Nephron (organoid): ENCODE measurements around the gene RAD9A.

Experiments
- H3K27ac Mint-ChIP-seq, 3 experiments: 2 replicates each; pipeline ENCODE4 v1.8.0; 2020; ENCODE audit warnings: mixed read lengths in 3 of 3, mild to moderate bottlenecking in 2 of 3, moderate library complexity in 1 of 3
- H3K27me3 Mint-ChIP-seq: 2 replicates; pipeline ENCODE4 v1.8.0; 2021; ENCODE audit warnings: low read depth, mild to moderate bottlenecking, moderate library complexity, mixed read lengths
- H3K36me3 Mint-ChIP-seq: 2 replicates; pipeline ENCODE4 v1.8.0; 2020; ENCODE audit warnings: low read depth, mixed read lengths
- H3K4me1 Mint-ChIP-seq: 2 replicates; pipeline ENCODE4 v1.8.0; 2020; ENCODE audit warnings: mixed read lengths
- H3K4me3 Mint-ChIP-seq, 3 experiments: 2 replicates each; pipeline ENCODE4 v1.8.0; 2020; ENCODE audit warnings: mild to moderate bottlenecking in 3 of 3, mixed read lengths in 3 of 3, moderate library complexity in 2 of 3
- H3K9me3 Mint-ChIP-seq: 2 replicates; pipeline ENCODE4 v1.8.0; 2020; ENCODE audit warnings: mixed read lengths
- CTCF ChIP-seq, 3 experiments: fragments of 200-600 bp; sonication (generic); IDR thresholded peaks; one replicate each; pipeline ENCODE4 v1.5.0; 2021; ENCODE audit warnings: antibody characterized with exemption in 3 of 3; ENCODE audit not compliant: unreplicated experiment in 3 of 3

Gene RAD9A

GRCh38 chr11:67405688-67406339 lies 14.0 kb downstream of the RAD9A start:
- H3K9me3 Mint-ChIP-seq = no peaks in the 10 kb centered on the region
- no peak for TF ChIP-seq CTCF (IDR thresholded peaks at IDR 0.05; ENCODE audit: unreplicated experiment in 3 of 3)

GRCh38 chr11:67406420-67406968 lies 14.7 kb downstream of the RAD9A start:
- Mint-ChIP-seq H3K27ac (no peak overlapping the region), H3K4me3 (no peak overlapping the region), H3K4me1 (peaks cover 12% of the 10 kb centered on the region), H3K27me3 (peaks cover 11% of the 10 kb centered on the region), H3K9me3 (no peaks in the 10 kb centered on the region), H3K36me3 (no peaks in the 10 kb centered on the region)
- TF ChIP-seq CTCF (IDR thresholded peaks at IDR 0.05; ENCODE audit: unreplicated experiment in 3 of 3) = no peak

More at GRCh38 chr11:67405688-67406339, 14.0 kb downstream of the RAD9A start:
- Mint-ChIP-seq H3K27ac (no peak overlapping the region), H3K4me3 (no peak overlapping the region), H3K4me1 (peaks cover 12% of the 10 kb centered on the region), H3K36me3 (no peaks in the 10 kb centered on the region), H3K27me3 (peaks cover 5% of the 10 kb centered on the region)

- peak overlapping the region in 1 of 3 experiments; percentile 45 for H3K27ac Mint-ChIP-seq
- peaks cover 17% of the 10 kb centered on the region for H3K27me3 Mint-ChIP-seq
- no peaks in the 10 kb centered on the region for H3K9me3 Mint-ChIP-seq
- H3K4me1 Mint-ChIP-seq = peaks cover 12% of the 10 kb centered on the region
- no peak for TF ChIP-seq CTCF (IDR thresholded peaks at IDR 0.05; ENCODE audit: unreplicated experiment in 3 of 3)
- no peaks in the 10 kb centered on the region for H3K36me3 Mint-ChIP-seq
- peak overlapping the region in 1 of 3 experiments; percentile 43 for H3K4me3 Mint-ChIP-seq
Measured at GRCh38 chr11:67406969-67407687, 15.3 kb downstream of the RAD9A start.

- Mint-ChIP-seq H3K4me3 (no peak overlapping the region), H3K4me1 (peaks cover 15% of the 10 kb centered on the region), H3K36me3 (no peaks in the 10 kb centered on the region), H3K27ac (no peak overlapping the region), H3K9me3 (no peaks in the 10 kb centered on the region), H3K27me3 (peaks cover 17% of the 10 kb centered on the region)
- TF ChIP-seq CTCF (IDR thresholded peaks at IDR 0.05; ENCODE audit: unreplicated experiment in 3 of 3) = no peak
Measured at GRCh38 chr11:67407688-67408163, 15.9 kb downstream of the RAD9A start.

GRCh38 chr11:67408437-67409200 lies 16.8 kb downstream of the RAD9A start:
- Mint-ChIP-seq H3K27ac (no peak overlapping the region), H3K36me3 (no peaks in the 10 kb centered on the region), H3K4me1 (peaks cover 24% of the 10 kb centered on the region), H3K4me3 (no peak overlapping the region), H3K27me3 (peaks cover 21% of the 10 kb centered on the region), H3K9me3 (no peaks in the 10 kb centered on the region)
- TF ChIP-seq CTCF (IDR thresholded peaks at IDR 0.05; ENCODE audit: unreplicated experiment in 3 of 3) = no peak
